HEK293 (cell line): ENCODE measurements around the gene MAP9.

Source experiments
- CTCF ChIA-PET: fragments of 350-600 bp; formaldehyde crosslinking; extraction: SDS; loops from one replicate; lab custom pipeline; 2021; ENCODE audit warnings: antibody characterized with exemption; lab: Yijun Ruan, JAX
- POLR2A ChIA-PET: fragments of 300-600 bp; formaldehyde crosslinking; extraction: SDS; loops from one replicate; lab custom pipeline; 2020; ENCODE audit warnings: antibody characterized with exemption, inconsistent platforms; lab: Yijun Ruan, JAX
- H3K27ac ChIP-seq: fragments of 200-500 bp; sonication (Bioruptor generic); 2 replicates; pipeline ENCODE4 v1.5.1; 2014; ENCODE audit warnings: low read depth, low read length, control low read depth, inconsistent platforms; ENCODE audit errors: extremely low read depth
- H3K36me3 ChIP-seq, 2 experiments: fragments of 200-500 bp in 1 of 2; sonication (Bioruptor generic) in 1 of 2; 1 replicate in 1 of 2; 2 replicates in 1 of 2; pipeline ENCODE4 v1.5.1; 2014 to 2017; ENCODE audit warnings: inconsistent platforms in 2 of 2, low read length in 2 of 2; ENCODE audit not compliant: control insufficient read depth in 2 of 2, insufficient read depth in 1 of 2
- H3K4me1 ChIP-seq: fragments of 200-500 bp; sonication (Bioruptor generic); 2 replicates; pipeline ENCODE4 v1.5.1; 2014; ENCODE audit warnings: mild to moderate bottlenecking, low read length, inconsistent platforms; ENCODE audit not compliant: control insufficient read depth, insufficient read depth
- H3K4me3 ChIP-seq: 2 replicates; pipeline ENCODE4 v1.5.1; 2011; ENCODE audit warnings: low read depth, mild to moderate bottlenecking, control low read depth, low read length, moderate library complexity
- H3K9me3 ChIP-seq: fragments of 200-500 bp; sonication (Bioruptor generic); 2 replicates; pipeline ENCODE4 v1.5.1; 2014; ENCODE audit warnings: low read depth, low read length, inconsistent platforms; ENCODE audit not compliant: control insufficient read depth, insufficient read depth
- ZFP37 ChIP-seq: fragments of 450-650 bp; formaldehyde crosslinking; IDR thresholded peaks from 2 replicates; pipeline ENCODE4 v1.5.1; 2016; ENCODE audit warnings: missing biosample characterization, missing genetic modification characterization
- ZFP41 ChIP-seq: fragments of 450-650 bp; formaldehyde crosslinking; IDR thresholded peaks from 2 replicates; pipeline ENCODE4 v1.5.1; 2016; ENCODE audit warnings: missing biosample characterization, missing genetic modification characterization, borderline replicate concordance
- ZFP69B ChIP-seq: fragments of 450-650 bp; formaldehyde crosslinking; IDR thresholded peaks from 2 replicates; pipeline ENCODE4 v1.5.1; 2016; ENCODE audit warnings: missing biosample characterization, missing genetic modification characterization
- ZNF239 ChIP-seq: fragments of 450-650 bp; formaldehyde crosslinking; IDR thresholded peaks from 2 replicates; pipeline ENCODE4 v1.5.1; 2016; ENCODE audit warnings: missing biosample characterization, missing genetic modification characterization
- ZNF266 ChIP-seq: fragments of 450-650 bp; formaldehyde crosslinking; IDR thresholded peaks from 2 replicates; pipeline ENCODE4 v1.5.1; 2016; ENCODE audit warnings: missing biosample characterization, missing genetic modification characterization, low read depth
- ZNF37A ChIP-seq: fragments of 450-650 bp; IDR thresholded peaks from 2 replicates; pipeline ENCODE4 v1.5.1; 2018; ENCODE audit warnings: missing biosample characterization, missing genetic modification characterization
- ZNF548 ChIP-seq: fragments of 450-650 bp; formaldehyde crosslinking; IDR thresholded peaks from 2 replicates; pipeline ENCODE4 v1.5.1; 2016; ENCODE audit warnings: missing biosample characterization, missing genetic modification characterization
- ZNF621 ChIP-seq: fragments of 450-650 bp; formaldehyde crosslinking; IDR thresholded peaks from 2 replicates; pipeline ENCODE4 v1.5.1; 2017; ENCODE audit warnings: missing biosample characterization, missing genetic modification characterization
- ZNF626 ChIP-seq: fragments of 450-650 bp; sonication (Bioruptor Pico); formaldehyde crosslinking; IDR thresholded peaks from 2 replicates; pipeline ENCODE4 v1.5.1; 2018; ENCODE audit warnings: missing biosample characterization, missing genetic modification characterization, inconsistent platforms
- ZNF777 ChIP-seq: fragments of 450-650 bp; formaldehyde crosslinking; IDR thresholded peaks from 2 replicates; pipeline ENCODE4 v1.5.1; 2017; ENCODE audit warnings: missing biosample characterization, missing genetic modification characterization, borderline replicate concordance
- ZSCAN23 ChIP-seq: fragments of 450-650 bp; formaldehyde crosslinking; IDR thresholded peaks from 2 replicates; pipeline ENCODE4 v1.5.1; 2016; ENCODE audit warnings: missing biosample characterization, missing genetic modification characterization
- TF ChIP-seq, protein P1 (sequence below): fragments of 450-650 bp; formaldehyde crosslinking; IDR thresholded peaks from 2 replicates; pipeline ENCODE4 v1.5.1; 2017; ENCODE audit warnings: missing biosample characterization, missing genetic modification characterization
- TF ChIP-seq, protein P2 (sequence below): fragments of 450-650 bp; formaldehyde crosslinking; IDR thresholded peaks from 2 replicates; pipeline ENCODE4 v1.5.1; 2016; ENCODE audit warnings: missing biosample characterization, missing genetic modification characterization
- TF ChIP-seq, protein P3 (sequence below): IDR thresholded peaks from 2 replicates; pipeline ENCODE4 v1.6.1; 2011; ENCODE audit warnings: mild to moderate bottlenecking, low read depth, low read length, borderline replicate concordance
- TF ChIP-seq, protein P4 (sequence below): fragments of 450-650 bp; formaldehyde crosslinking; IDR thresholded peaks from 2 replicates; pipeline ENCODE4 v1.5.1; 2016; ENCODE audit warnings: missing biosample characterization, missing genetic modification characterization
- TF ChIP-seq, protein P5 (sequence below): fragments of 450-650 bp; formaldehyde crosslinking; IDR thresholded peaks from 2 replicates; pipeline ENCODE4 v1.5.1; 2016; ENCODE audit warnings: missing biosample characterization, missing genetic modification characterization, borderline replicate concordance
- TF ChIP-seq, protein P6 (sequence below): fragments of 450-650 bp; formaldehyde crosslinking; IDR thresholded peaks from 2 replicates; pipeline ENCODE4 v1.5.1; 2017; ENCODE audit warnings: missing biosample characterization, missing genetic modification characterization
- TF ChIP-seq, protein P7 (sequence below): fragments of 450-650 bp; formaldehyde crosslinking; IDR thresholded peaks from 2 replicates; pipeline ENCODE4 v1.5.1; 2016; ENCODE audit warnings: missing biosample characterization, missing genetic modification characterization, borderline replicate concordance

Gene MAP9

DNA sequence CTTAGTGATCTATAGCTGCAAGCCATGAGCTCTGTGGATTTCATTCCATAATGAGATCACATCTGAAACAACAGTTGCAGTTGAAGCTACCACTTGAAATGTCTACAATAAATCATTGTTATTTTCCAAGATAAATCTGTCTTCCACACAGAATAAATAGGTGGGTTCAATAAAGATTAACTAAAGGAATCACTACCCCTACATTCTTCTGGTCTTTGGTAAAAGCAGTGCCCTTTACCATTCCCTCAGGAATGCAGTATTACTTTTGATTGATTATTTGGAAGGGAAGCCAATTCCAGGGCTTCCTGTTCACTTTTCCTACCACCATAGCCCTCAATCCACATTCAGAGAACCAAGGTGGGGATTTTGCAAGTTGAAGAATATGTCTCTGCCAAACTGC, 38.9 kb upstream of the MAP9 start (continued):
- TF ChIP-seq, protein P1, sequence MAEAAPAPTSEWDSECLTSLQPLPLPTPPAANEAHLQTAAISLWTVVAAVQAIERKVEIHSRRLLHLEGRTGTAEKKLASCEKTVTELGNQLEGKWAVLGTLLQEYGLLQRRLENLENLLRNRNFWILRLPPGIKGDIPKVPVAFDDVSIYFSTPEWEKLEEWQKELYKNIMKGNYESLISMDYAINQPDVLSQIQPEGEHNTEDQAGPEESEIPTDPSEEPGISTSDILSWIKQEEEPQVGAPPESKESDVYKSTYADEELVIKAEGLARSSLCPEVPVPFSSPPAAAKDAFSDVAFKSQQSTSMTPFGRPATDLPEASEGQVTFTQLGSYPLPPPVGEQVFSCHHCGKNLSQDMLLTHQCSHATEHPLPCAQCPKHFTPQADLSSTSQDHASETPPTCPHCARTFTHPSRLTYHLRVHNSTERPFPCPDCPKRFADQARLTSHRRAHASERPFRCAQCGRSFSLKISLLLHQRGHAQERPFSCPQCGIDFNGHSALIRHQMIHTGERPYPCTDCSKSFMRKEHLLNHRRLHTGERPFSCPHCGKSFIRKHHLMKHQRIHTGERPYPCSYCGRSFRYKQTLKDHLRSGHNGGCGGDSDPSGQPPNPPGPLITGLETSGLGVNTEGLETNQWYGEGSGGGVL (tag by site-specific recombination), result no peak
- TF ChIP-seq ZNF777 (tag by site-specific recombination) (no peak), ZNF548 (tag by site-specific recombination) (no peak), ZNF266 (tag by site-specific recombination) (no peak), ZSCAN23 (tag by site-specific recombination) (no peak), ZNF37A (tag by site-specific recombination) (no peak), ZFP69B (no peak), ZNF239 (tag by site-specific recombination) (no peak)
- TF ChIP-seq, protein P2, sequence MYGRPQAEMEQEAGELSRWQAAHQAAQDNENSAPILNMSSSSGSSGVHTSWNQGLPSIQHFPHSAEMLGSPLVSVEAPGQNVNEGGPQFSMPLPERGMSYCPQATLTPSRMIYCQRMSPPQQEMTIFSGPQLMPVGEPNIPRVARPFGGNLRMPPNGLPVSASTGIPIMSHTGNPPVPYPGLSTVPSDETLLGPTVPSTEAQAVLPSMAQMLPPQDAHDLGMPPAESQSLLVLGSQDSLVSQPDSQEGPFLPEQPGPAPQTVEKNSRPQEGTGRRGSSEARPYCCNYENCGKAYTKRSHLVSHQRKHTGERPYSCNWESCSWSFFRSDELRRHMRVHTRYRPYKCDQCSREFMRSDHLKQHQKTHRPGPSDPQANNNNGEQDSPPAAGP (tag by site-specific recombination), result no peak
- TF ChIP-seq, protein P3, sequence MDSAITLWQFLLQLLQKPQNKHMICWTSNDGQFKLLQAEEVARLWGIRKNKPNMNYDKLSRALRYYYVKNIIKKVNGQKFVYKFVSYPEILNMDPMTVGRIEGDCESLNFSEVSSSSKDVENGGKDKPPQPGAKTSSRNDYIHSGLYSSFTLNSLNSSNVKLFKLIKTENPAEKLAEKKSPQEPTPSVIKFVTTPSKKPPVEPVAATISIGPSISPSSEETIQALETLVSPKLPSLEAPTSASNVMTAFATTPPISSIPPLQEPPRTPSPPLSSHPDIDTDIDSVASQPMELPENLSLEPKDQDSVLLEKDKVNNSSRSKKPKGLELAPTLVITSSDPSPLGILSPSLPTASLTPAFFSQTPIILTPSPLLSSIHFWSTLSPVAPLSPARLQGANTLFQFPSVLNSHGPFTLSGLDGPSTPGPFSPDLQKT, result no peak

DNA sequence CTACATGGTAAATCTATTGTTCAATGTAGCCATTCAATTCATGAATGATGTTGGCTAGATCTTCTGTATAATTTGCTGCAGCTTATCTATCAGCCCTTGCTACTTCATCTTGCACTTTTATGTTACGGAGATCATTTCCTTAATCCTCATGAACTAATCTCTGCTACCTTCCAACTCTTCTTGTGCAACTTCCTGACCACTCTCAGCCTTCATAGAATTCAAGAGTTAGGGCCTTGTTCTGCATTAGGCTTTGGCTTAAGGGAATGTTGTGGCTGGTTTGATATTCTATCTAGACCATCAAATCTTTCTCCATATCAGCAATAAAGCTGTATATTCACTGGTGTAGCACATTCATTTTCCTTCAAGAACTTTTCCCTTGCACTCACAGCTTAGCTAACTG, 36.7 kb upstream of the MAP9 start:
- no peaks in the 10 kb centered on the region for H3K9me3 ChIP-seq
- H3K27ac ChIP-seq, result no peak overlapping the region
- no peaks in the 10 kb centered on the region for H3K36me3 ChIP-seq
- POLR2A ChIA-PET, result no interaction called here
- no peak overlapping the region for H3K4me3 ChIP-seq
- CTCF ChIA-PET, result interaction anchor here (1.9 kb wide), 1 partner anchor 10 kb away, joined by 7 read pairs; no protein-coding TSS in a partner anchor
- H3K4me1 ChIP-seq, result no peaks in the 10 kb centered on the region
- TF ChIP-seq, protein P4, sequence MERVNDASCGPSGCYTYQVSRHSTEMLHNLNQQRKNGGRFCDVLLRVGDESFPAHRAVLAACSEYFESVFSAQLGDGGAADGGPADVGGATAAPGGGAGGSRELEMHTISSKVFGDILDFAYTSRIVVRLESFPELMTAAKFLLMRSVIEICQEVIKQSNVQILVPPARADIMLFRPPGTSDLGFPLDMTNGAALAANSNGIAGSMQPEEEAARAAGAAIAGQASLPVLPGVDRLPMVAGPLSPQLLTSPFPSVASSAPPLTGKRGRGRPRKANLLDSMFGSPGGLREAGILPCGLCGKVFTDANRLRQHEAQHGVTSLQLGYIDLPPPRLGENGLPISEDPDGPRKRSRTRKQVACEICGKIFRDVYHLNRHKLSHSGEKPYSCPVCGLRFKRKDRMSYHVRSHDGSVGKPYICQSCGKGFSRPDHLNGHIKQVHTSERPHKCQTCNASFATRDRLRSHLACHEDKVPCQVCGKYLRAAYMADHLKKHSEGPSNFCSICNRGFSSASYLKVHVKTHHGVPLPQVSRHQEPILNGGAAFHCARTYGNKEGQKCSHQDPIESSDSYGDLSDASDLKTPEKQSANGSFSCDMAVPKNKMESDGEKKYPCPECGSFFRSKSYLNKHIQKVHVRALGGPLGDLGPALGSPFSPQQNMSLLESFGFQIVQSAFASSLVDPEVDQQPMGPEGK (tag by site-specific recombination), result no peak
- TF ChIP-seq ZFP37 (tag by site-specific recombination) (no peak), ZNF621 (tag by site-specific recombination) (no peak), ZNF626 (tag by site-specific recombination) (no peak), ZFP41 (tag by site-specific recombination) (no peak)
- TF ChIP-seq, protein P5, sequence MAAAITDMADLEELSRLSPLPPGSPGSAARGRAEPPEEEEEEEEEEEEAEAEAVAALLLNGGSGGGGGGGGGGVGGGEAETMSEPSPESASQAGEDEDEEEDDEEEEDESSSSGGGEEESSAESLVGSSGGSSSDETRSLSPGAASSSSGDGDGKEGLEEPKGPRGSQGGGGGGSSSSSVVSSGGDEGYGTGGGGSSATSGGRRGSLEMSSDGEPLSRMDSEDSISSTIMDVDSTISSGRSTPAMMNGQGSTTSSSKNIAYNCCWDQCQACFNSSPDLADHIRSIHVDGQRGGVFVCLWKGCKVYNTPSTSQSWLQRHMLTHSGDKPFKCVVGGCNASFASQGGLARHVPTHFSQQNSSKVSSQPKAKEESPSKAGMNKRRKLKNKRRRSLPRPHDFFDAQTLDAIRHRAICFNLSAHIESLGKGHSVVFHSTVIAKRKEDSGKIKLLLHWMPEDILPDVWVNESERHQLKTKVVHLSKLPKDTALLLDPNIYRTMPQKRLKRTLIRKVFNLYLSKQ (tag by site-specific recombination), result no peak
- TF ChIP-seq, protein P6, sequence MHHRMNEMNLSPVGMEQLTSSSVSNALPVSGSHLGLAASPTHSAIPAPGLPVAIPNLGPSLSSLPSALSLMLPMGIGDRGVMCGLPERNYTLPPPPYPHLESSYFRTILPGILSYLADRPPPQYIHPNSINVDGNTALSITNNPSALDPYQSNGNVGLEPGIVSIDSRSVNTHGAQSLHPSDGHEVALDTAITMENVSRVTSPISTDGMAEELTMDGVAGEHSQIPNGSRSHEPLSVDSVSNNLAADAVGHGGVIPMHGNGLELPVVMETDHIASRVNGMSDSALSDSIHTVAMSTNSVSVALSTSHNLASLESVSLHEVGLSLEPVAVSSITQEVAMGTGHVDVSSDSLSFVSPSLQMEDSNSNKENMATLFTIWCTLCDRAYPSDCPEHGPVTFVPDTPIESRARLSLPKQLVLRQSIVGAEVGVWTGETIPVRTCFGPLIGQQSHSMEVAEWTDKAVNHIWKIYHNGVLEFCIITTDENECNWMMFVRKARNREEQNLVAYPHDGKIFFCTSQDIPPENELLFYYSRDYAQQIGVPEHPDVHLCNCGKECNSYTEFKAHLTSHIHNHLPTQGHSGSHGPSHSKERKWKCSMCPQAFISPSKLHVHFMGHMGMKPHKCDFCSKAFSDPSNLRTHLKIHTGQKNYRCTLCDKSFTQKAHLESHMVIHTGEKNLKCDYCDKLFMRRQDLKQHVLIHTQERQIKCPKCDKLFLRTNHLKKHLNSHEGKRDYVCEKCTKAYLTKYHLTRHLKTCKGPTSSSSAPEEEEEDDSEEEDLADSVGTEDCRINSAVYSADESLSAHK, result no peak
- TF ChIP-seq, protein P7, sequence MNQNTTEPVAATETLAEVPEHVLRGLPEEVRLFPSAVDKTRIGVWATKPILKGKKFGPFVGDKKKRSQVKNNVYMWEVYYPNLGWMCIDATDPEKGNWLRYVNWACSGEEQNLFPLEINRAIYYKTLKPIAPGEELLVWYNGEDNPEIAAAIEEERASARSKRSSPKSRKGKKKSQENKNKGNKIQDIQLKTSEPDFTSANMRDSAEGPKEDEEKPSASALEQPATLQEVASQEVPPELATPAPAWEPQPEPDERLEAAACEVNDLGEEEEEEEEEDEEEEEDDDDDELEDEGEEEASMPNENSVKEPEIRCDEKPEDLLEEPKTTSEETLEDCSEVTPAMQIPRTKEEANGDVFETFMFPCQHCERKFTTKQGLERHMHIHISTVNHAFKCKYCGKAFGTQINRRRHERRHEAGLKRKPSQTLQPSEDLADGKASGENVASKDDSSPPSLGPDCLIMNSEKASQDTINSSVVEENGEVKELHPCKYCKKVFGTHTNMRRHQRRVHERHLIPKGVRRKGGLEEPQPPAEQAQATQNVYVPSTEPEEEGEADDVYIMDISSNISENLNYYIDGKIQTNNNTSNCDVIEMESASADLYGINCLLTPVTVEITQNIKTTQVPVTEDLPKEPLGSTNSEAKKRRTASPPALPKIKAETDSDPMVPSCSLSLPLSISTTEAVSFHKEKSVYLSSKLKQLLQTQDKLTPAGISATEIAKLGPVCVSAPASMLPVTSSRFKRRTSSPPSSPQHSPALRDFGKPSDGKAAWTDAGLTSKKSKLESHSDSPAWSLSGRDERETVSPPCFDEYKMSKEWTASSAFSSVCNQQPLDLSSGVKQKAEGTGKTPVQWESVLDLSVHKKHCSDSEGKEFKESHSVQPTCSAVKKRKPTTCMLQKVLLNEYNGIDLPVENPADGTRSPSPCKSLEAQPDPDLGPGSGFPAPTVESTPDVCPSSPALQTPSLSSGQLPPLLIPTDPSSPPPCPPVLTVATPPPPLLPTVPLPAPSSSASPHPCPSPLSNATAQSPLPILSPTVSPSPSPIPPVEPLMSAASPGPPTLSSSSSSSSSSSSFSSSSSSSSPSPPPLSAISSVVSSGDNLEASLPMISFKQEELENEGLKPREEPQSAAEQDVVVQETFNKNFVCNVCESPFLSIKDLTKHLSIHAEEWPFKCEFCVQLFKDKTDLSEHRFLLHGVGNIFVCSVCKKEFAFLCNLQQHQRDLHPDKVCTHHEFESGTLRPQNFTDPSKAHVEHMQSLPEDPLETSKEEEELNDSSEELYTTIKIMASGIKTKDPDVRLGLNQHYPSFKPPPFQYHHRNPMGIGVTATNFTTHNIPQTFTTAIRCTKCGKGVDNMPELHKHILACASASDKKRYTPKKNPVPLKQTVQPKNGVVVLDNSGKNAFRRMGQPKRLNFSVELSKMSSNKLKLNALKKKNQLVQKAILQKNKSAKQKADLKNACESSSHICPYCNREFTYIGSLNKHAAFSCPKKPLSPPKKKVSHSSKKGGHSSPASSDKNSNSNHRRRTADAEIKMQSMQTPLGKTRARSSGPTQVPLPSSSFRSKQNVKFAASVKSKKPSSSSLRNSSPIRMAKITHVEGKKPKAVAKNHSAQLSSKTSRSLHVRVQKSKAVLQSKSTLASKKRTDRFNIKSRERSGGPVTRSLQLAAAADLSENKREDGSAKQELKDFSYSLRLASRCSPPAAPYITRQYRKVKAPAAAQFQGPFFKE (tag by site-specific recombination), result no peak
- TF ChIP-seq, protein P1 (tag by site-specific recombination), result no peak
